Cardiac fibroblast (primary cell): ENCODE data around the gene LRRC43.

Experiments
- DNase-seq, 2 donors: peaks; one replicate each; pipeline versions ENCODE4 v3.0.0 to v3.0.0-alpha.2; 2010; ENCODE audit warnings: low read depth in 2 of 2
- H3K4me3 ChIP-seq, 2 donors: replicated peaks in 1 of 2; 1 replicate in 1 of 2; 2 replicates in 1 of 2; pipeline ENCODE4 v1.5.1; 2011; ENCODE audit warnings: low read depth in 2 of 2, low read length in 2 of 2, mild to moderate bottlenecking in 2 of 2, moderate library complexity in 1 of 2
- CTCF ChIP-seq: IDR thresholded peaks from one replicate; pipeline ENCODE4 v1.5.1; 2011; ENCODE audit warnings: low read depth, mild to moderate bottlenecking, low read length, inconsistent platforms

LRRC43 gene

GRCh38 chr12:122232691-122233090, 49.8 kb downstream of the LRRC43 start:
- no peak overlapping the region for H3K4me3 ChIP-seq
- no peak for DNase-seq
- no peak for TF ChIP-seq CTCF

- no peak for DNase-seq
- H3K4me3 ChIP-seq, result no peak overlapping the region
- no peak for TF ChIP-seq CTCF
Measured at GRCh38 chr12:122235741-122236140, 52.8 kb downstream of the LRRC43 start.

- no peak for DNase-seq
- no peak for TF ChIP-seq CTCF
- H3K4me3 ChIP-seq, result no peak overlapping the region
Measured at GRCh38 chr12:122238861-122239260, 55.9 kb downstream of the LRRC43 start.

- no peak overlapping the region for H3K4me3 ChIP-seq
- DNase-seq, result no peak
- TF ChIP-seq CTCF, result no peak
Measured at GRCh38 chr12:122243965-122244364, 61.0 kb downstream of the LRRC43 start.

- DNase-seq, result no peak
- no peak for TF ChIP-seq CTCF
- no peak overlapping the region for H3K4me3 ChIP-seq
Measured at GRCh38 chr12:122244565-122245371, 61.8 kb downstream of the LRRC43 start.

- TF ChIP-seq CTCF, result no peak
- DNase-seq, result no peak
- no peak overlapping the region for H3K4me3 ChIP-seq
Measured at GRCh38 chr12:122245553-122245952, 62.6 kb downstream of the LRRC43 start.

GRCh38 chr12:122250047-122250446, 67.1 kb downstream of the LRRC43 start:
- no peak for TF ChIP-seq CTCF
- H3K4me3 ChIP-seq, result no peak overlapping the region
- DNase-seq, result no peak
